ENCODE data around the gene MALAT1.
"Not testable (repeated sequence)": the region's sequence is repeated elsewhere in the genome, so short reads cannot be mapped to it uniquely, and the experiment has no call there.

MALAT1 gene

DNA sequence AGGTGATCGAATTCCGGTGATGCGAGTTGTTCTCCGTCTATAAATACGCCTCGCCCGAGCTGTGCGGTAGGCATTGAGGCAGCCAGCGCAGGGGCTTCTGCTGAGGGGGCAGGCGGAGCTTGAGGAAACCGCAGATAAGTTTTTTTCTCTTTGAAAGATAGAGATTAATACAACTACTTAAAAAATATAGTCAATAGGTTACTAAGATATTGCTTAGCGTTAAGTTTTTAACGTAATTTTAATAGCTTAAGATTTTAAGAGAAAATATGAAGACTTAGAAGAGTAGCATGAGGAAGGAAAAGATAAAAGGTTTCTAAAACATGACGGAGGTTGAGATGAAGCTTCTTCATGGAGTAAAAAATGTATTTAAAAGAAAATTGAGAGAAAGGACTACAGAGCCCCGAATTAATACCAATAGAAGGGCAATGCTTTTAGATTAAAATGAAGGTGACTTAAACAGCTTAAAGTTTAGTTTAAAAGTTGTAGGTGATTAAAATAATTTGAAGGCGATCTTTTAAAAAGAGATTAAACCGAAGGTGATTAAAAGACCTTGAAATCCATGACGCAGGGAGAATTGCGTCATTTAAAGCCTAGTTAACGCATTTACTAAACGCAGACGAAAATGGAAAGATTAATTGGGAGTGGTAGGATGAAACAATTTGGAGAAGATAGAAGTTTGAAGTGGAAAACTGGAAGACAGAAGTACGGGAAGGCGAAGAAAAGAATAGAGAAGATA, at the start of gene MALAT1:
MALAT1 (plus strand) TSS at position 69 of the 736 bp plus-strand sequence.
- peak; percentile 96 for DNase-seq

DNA sequence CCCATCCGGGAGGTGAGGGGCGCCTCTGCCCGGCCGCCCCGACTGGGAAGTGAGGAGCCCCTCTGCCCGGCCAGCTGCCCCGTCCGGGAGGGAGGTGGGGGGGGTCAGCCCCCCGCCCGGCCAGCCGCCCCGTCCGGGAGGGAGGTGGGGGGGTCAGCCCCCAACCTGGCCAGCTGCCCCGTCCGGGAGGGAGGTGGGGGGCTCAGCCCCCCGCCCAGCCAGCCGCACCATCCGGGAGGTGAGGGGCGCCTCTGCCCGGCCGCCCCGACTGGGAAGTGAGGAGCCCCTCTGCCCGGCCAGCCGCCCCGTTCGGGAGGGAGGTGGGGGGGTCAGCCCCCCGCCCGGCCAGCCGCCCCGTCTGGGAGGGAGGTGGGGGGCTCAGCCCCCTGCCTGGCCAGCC, 47.5 kb upstream of the MALAT1 start:
- not testable (repeated sequence) for DNase-seq

DNA sequence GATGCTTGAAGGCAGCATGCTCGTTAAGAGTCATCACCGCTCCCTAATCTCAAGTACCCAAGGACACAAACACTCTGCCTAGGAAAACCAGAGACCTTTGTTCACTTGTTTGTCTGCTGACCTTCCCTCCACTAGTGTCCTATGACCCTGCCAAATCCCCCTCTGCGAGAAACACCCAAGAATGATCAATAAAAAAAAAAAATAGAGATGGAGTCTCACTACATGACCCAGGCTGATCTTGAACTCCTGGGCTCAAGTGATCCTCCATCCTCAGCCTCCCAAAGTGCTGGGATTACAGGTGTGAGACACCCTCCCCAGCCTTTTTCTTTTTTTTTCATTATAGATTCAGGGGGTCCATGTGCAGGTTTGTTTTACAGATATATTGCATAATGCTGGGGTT, 46.6 kb upstream of the MALAT1 start:
- DNase-seq, result not testable (repeated sequence)

DNA sequence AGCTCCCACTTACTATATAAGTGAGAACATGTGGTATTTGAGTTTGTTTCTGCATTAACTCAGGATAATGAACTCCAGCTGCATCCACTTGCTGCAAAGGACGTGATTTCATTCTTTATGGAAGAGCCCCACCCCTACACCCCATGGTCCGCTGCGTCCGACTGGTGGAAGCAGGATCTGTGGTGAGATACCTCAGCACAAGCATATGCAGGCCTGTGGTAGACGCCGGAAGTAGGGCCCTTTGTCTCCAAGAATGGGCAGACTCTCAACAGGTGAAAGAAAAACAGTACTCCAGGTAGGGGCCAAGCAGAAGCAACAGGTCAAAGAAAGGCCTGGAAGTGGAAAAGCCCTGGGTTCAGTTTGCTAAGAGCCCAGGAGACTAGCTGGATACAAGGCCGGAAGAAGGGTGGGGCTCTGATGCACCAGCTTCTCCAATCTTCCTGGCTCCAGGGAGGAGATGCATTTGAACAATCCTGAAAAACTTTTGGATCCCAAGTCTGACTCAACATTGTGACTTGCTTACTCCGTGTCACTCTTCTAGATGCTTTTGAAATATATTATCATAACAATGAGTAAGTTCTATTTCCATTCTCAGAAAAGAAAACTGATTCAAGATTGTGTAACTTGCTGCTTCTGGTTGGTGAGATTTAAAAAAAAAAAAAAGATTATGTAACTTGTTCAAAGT, 45.9 kb upstream of the MALAT1 start:
- no peak for DNase-seq

DNA sequence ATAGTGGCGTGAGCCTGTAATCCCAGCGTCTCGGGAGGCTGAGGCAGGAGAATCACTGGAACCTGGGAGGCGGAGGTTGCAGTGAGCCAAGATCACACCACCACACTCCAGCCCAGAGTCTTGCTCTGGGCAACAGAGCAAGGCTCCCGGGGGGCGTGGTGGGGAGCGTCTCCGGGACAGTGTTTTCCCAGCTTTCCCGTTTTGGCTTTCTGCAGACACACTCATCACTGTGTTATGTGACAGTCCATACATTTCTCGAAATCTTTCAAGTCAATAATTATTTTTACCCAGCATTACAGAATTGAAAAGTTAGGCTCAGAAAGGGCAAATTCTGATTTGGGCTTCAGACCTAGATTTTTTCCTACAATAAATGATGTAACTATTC, 44.5 kb upstream of the MALAT1 start:
- DNase-seq, result no peak

DNA sequence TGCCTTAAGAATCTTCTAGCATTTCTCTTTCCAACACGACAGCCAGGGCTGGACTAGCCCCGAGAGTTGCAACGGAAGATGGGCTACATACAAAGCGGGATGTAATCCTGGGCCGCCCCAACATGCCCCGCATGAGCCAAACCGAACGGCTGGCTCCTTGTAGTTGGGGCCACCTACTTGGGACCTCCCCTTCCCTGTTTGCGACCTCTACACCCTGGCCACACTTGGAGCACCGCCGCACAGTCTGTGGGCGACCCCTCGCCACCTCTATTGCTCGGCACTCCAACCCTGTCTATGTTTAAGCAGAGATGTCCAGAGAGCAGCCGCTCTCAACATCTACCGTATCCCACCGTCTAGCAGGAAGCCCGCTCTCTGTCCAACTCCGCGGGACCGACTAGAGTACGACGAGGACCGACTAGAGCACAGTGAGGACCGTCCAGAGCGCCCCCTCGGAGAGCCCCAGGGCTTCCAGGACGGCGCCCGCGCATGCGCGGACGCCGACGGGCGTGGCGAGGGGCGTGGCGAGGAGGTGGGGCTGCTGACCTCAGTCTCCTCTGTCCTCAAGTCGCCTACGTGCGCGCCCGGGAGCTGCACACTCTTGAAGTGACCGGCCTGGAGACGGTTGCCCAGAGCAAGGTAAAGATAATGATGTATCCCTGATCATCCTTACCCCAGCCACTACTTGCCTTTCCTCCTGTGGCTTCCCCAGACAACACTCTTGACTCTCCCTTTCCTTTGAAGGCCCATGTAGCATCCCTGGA, 44.0 kb upstream of the MALAT1 start:
- DNase-seq, result peak; percentile 92

DNA sequence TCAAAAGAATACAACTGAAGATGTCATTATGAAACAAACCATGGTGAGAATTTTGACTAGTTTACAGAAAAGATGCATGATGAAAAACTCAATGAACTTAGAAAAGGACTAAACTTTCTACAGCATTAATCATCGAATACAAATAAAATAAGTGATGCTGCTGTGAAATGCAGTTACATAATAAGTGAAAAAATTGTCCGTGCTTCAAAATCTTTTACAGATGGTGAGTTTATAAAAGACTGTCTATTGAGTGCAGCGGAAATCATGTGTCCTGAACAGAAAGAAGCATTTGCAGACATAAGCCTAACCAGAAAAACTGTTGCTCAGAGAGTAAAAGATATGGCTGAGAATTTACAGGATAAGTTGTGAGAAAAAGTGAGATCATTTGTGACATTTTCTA, 42.4 kb upstream of the MALAT1 start:
- no peak for DNase-seq

DNA sequence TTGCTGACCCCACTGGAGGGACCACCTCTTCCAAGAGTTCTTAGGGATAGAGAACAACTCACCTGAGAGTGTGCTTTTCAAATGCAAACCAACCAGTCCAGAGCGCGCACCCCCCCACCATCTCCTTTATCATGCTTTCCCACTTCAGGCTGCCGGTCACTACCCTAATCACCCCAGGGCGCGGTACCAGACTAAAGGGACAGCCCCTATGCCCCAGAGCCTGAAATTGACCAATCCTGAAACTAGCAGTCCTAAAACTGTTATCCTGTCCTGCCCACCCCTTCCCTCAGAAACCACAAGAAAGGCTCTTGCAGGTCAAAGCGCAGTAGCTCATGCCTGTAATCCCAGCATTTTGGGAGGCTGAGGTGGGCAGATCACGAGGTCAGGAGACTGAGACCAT, 39.3 kb upstream of the MALAT1 start:
- no peak for DNase-seq

DNA sequence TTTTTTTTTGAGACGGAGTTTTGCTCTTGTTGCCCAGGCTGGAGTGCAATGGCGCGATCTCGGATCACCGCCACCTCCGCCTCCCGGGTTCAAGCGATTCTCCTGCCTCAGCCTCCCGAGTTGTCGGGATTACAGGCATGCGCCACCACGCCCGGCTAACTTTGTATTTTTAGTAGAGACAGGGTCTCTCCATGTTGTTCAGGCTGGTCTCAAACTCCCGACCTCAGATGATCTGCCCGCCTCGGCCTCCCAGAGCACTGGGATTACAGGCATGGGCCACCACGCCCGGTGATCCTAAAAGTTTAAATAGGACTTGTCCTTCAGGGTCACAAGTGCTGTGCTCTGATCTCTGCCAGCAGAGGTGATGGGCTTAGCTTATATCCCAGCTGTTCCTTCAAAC, 33.4 kb upstream of the MALAT1 start:
- DNase-seq, result not testable (repeated sequence)

DNA sequence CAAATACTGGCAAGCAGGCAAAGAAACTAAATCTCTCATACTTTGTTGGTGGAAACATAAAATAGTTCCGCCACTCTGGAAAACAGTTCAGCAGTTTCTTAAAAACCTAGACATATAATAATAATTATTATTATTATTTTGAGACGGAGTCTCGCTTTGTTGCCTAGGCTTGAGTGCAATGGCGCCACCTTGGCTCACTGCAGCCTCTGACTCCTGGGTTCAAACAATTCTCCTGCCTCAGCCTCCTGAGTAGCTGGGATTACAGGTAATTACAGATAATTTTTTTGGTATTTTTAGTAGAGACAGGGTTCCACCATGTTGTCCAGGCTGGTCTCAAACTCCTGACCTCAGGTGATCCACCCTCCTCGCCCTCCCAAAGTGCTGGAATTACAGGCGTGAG, 31.5 kb upstream of the MALAT1 start:
- DNase-seq, result not testable (repeated sequence)

DNA sequence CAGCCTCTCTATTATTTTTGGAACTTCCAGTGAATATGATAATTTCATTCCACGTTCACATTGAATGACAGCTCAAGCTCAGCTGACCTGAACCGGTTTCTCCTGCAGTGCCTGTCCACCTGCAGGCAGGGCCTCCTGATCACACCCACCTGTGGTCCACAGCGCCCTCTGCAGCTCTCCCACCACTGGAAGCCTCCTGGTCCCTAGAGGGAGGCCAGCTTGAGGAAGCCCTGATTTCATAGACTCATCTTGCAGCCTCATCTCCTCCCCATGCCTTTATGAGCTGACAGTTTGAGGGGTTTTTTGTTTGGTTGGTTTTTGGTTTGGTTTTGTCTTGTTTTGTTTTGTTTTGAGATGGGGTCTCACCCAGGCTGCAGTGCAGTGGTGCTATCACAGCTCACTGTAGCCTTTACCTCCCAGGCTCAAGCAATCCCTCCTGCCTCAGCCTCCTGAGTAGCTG, 29.9 kb upstream of the MALAT1 start:
- peak; percentile 71 for DNase-seq

DNA sequence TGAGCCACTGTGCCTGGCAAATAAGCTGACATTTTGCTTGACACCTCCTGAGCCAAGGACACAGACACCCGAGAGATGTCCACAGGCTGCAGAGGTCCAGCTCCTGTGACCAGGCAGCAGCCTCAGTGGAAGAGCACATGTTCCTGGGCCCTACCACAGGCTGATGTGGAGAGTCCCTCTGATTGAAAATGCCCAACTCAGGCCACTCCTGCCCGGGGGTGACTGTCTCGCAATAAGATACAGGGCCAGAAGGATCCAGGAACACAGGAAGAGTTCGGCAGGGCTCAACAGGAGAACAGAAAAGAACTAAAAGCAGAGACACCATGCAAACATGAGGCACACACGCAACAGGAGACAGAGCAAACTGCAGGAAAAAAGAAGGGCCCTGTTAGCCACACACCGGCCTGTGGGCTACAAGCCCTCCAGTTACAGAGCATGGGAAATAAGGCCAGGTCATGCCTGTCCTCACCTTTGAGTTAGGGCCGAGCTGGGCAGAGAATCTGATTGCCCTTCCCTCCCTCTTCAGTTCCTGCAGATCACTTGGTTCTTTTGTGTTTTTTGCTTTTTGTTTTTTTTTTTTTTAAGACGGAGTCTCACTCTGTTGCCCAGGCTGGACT, 28.3 kb upstream of the MALAT1 start:
- DNase-seq, result no peak

DNA sequence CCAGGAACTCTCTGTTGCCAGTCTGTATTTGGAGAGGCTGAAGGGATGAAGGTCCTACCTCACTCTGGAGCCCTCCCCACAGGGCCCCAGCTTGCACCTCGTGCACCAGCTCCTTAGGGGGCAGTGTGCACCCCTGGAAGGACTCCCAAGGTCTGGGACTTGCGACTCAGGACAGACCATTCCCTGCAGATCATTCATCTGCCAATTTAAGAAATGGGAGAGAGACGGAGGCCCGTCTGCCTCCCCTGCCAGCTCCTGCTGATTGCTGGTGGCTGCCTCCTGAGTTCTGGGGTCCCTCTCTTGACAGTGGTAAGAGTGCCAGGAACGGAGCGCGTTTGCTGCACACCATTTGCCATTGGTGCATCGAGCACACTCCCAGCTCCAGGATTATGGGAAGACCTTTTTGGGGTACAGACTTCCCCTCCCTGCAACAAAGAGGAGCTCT, 27.4 kb upstream of the MALAT1 start:
- DNase-seq, result no peak

DNA sequence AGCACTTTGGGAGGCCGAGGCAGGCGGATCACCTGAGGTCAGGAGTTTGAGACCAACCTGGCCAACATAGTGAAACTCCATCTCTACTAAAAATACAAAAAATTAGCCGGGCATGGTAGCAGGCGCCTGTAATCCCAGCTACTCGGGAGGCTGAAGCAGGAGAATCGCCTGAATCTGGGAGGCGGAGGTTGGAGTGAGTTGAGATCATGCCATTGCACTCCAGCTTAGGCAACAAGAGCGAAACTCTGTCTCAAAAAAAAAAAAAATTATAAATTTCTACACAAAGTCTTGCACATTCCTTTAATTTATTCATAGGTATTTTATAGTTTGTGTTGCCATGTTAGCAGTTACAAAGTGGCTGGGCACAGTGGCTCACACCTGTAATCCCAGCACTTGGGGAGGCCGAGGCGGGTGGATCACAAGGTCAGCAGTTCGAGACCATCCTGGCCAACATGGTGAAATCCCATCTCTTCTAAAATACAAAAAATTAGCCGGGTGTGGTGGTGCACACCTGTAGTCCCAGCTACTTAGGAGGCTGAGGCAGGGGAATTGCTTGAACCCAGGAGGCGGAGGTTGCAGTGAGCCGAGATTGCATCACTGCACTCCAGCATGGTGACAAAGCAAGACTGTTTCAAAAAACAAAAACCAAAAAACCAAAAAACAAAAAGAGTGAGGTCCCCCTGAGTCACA, 26.1 kb upstream of the MALAT1 start:
- DNase-seq, result not testable (repeated sequence)

DNA sequence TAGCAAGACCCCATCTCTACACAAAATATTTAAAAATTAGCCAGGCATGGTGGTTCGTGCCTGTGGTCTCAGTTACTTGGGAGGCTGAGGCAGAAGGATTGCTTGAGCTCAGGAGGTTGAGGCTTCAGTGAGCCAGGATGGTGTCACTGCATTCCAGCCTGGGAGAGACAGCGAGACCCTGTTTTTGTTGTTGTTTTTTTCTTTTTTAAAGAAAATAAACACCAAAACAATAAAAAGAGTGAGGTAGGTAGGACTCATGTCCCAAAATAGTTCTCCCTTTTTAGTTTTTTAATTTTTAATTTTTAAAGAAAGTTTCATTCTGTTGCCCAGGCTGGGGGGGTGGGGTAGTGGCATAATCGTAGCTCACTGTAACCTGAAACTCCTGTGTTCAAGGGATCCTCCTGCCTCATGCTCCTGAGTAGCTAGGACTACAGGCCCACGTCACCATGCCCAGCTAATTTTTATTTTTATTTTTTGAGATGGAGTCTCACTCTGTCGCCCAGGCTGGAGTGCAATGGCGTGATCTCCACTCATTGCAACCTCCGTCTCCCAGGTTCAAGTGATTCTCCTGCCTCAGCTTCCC, 25.5 kb upstream of the MALAT1 start:
- DNase-seq, result no peak

DNA sequence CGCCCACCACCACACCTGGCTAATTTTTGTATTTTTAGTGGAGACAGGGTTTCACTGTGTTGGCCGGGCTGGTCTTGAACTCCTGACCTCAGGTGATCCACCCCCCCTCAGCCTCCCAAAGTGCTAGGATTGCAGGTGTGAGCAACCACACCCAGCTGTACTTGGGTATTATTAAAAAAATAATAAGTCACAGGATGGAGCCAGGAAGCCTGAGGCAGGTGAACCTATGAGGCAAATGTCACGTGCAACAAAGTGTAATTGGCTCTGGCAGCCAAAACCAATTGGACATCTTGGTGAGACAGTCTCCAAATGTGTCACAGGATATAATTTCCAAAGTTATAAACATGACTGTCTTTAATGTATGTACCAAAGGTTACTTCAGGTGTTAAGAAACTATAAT, 24.0 kb upstream of the MALAT1 start:
- no peak for DNase-seq

DNA sequence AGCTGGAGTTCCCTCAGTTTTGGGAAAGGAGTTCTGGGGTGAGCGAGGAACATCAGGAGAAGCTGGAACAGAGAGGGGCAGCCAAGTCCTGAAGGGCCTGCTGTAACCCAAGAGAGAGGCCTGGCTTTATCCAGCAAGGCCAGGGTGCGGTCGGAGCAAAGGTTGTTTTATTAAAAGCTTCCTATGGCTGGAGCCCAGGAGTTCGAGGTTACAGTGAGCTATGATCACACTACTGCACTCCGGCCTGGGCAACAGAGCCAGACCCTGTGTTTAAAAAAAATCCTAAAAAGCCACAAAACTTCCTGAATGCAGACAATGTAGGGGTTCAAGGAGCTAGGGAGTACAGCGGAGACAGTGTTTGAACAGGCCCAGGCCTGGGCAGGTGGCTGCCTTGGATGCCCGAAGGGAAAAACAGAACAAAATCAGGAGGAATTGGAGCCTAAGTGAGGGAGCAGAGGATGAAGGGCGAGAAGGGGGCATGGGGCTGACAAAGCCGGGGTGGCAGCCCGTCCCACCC, 22.2 kb upstream of the MALAT1 start:
- no peak for DNase-seq

DNA sequence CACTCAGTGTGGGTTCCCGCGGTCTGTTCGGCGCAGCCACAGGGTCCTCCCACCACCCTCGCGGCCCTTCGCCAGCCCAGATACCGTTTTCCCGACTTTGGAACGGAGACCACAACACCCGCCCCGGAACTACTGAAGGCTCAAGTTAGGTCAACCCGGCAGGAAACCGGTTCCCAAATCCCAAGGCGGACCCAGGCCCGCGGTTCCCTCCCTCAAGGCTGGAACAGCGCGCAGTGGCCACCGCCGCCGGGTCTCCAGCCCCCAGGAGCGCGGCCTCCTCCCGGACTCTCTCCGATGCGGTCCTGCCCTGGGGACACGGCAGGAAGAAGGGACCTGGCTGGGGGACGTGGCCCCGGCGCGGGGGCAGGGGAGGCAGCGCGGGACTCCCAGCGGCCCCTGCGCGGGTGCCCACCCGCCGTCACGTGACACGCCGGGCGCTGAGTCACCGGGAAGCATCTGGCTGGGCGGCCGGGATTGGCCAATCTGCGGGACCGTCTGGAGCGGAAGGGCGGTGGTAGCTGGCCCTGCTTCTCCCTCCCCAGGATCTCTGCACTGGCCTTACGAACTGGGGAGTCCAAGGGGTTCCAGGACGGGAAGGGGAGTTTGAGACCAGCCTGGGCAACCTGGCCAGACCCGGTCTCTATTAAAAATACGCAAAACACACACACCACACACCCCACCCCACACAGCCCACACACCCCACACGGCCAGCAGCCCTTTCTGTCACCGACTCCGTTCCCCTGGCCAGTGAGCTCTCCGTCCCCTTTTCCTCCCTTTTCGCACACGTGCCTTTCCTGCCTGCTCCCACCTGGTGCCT, 21.5 kb upstream of the MALAT1 start:
- peak; percentile 97 for DNase-seq

DNA sequence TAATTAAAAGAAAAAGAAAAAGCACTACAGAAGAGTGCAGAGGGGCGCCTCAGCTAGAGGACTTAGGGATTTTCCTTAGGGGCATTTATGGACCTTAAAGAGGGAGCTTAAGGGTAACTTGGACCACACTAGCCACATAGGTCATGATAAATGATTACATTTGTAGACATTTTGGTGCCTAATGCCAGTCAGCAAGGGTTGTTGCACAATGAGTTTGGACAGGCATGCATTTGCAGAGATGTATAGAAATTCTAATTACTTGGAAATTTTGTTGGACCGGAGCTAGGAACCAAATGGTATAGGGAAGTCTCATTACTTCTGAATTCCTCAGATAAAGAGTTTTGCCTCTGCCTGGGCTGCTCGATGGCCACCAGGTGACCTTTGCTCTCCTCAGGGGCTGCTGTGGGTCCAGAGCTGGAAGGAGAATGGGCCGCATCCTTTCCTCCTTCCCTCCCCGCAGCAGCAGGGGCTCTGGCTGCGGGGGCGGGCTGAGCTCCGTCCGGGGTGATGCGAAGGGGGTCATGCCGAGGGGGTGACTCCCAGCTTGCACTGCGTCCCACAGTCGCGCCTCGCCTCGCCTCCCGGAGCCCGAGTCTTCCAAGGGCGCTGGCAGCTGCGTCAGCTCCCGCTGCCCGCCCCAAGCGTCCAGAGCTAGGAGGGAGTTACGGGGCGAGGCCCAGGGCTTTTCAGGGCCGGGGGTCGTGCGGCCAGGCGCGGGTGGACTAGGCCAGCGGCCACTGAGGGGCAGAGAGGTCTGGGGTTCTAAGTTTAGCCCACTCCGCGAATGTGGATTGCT, 20.3 kb upstream of the MALAT1 start:
- DNase-seq, result no peak

Data from activated CD4-positive, alpha-beta T cell treated with anti-CD3 and anti-CD28 coated beads, Interleukin-2, Interleukin-6, amounts not matched to agents 100 ng/mL and 50 ng/mL, durations not matched to agents 16 hours and 8 hours (primary cell).